Breast epithelium (tissue), 3 donors: ENCODE results near the gene ASAP3.

Source experiments
- POLR2AphosphoS5 ChIP-seq, 3 donors: sonication (generic); formaldehyde crosslinking; IDR thresholded peaks; one replicate each; pipeline ENCODE4 v1.6.1; 2017; ENCODE audit warnings: antibody characterized with exemption in 3 of 3
- TF ChIP-seq, protein P1 (sequence below), 3 donors: fragments of 450-650 bp; IDR thresholded peaks; one replicate each; pipeline ENCODE4 v1.5.1; 2016 to 2017; ENCODE audit warnings: antibody characterized with exemption in 3 of 3, mild to moderate bottlenecking in 3 of 3, moderate library complexity in 3 of 3

DNA sequence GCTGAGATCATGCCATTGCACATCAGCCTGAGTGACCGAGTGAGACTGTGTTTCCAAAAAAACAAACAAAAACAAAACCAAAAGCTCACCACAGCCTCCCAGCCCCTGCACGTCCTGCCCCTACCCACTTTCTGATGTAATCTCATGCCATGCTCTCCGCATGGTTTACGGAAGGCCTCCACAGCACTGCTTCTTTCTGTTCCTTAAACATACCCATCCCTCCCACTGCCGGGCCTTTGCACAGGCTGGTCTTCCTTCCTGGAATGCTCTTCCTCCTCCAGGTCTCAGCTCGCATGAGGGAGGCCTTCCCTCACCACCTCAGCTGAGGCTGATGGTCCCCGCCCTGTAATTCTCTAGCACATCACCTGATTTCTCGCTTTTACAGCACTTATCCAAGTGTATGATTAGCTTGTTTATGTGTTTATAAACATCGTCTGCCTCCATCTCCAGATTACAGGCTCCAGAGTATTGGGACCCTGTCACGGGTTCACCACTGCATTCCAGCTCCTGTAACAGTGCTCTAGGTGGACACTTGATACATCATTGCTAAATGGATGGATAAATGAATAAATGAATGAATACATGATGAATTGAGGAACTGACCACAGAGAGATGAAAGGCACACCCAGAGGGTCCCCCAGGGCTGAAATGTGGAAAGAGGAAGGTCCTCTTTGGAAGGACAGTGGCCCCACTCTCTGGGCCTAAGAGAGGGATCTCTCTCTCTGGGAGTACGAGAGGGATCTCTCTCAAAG lies 81.5 kb downstream of the ASAP3 start:
- TF ChIP-seq, protein P1, sequence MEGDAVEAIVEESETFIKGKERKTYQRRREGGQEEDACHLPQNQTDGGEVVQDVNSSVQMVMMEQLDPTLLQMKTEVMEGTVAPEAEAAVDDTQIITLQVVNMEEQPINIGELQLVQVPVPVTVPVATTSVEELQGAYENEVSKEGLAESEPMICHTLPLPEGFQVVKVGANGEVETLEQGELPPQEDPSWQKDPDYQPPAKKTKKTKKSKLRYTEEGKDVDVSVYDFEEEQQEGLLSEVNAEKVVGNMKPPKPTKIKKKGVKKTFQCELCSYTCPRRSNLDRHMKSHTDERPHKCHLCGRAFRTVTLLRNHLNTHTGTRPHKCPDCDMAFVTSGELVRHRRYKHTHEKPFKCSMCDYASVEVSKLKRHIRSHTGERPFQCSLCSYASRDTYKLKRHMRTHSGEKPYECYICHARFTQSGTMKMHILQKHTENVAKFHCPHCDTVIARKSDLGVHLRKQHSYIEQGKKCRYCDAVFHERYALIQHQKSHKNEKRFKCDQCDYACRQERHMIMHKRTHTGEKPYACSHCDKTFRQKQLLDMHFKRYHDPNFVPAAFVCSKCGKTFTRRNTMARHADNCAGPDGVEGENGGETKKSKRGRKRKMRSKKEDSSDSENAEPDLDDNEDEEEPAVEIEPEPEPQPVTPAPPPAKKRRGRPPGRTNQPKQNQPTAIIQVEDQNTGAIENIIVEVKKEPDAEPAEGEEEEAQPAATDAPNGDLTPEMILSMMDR (IDR thresholded peaks at IDR 0.05): no peak
- TF ChIP-seq POLR2AphosphoS5 (IDR thresholded peaks at IDR 0.05): no peak
